Stimulated activated CD4-positive, alpha-beta T cell treated with anti-CD3 and anti-CD28 coated beads, TNF-alpha, amount 100 ng/mL, for 1 hour (primary cell): ENCODE results near the gene DYRK1A.

Experiments
- DNase-seq, 3 donors: peaks; one replicate each; pipeline ENCODE4 v3.0.0-alpha.2; 2020; ENCODE audit warnings: low read depth in 3 of 3, low spot score in 1 of 3

DYRK1A gene

DNA sequence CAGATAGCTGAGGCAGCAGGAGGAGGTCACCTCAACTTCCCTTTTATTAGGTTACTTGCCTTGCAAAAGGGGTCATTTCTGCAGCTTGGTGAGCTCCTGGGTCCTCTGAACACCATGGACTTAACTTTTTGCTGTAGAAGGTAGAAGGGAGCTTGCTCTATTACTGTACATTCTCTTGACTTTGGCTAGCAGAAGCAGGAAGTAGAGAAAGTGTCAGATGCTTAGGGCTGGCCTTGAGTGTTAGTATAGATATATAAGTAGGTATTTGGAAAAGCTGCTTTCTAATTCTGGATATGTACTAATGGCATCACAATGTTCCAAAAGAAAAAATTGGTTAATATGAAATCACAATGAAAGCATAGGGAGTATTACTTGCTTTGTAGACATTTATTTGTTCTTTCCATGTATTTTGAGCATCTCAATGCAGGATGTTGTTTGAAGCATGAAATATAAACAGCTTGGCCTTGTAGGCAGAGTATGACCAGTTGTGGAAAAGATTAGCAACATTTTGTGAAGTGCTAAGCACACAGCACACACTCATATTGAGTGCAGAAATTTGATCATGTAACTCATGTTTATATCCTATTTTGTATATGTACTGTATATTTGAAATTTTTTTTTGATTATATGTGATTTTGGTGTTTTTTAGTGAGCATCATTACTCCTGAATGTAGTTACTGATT, 108.8 kb downstream of the DYRK1A start:
- DNase-seq = no peak

- DNase-seq = no peak
These were observed 112.2 kb downstream of the DYRK1A start for GRCh38 chr21:37478794-37479193.

DNA sequence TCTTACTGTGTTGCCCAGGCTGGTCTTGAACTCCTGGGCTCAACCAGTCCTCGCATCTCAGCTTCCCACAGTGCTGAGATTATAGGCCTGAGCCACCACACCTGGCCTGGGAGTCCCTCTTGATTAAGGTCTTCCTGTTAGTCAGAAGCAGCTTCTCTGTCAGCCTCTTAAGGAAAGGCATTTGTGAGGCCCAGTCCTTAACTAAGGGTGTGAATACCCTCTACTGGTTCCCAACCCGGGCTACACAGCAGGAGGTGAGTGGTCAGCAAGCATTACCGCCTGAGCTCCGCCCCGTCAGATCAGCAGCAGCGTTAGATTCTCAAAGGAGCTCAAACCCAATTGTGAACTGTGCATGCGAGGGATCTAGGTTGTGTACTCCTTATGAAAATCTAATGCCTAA, 117.2 kb downstream of the DYRK1A start:
- DNase-seq = no peak

- no peak for DNase-seq
These were observed 118.2 kb downstream of the DYRK1A start for GRCh38 chr21:37484535-37485474.

DNA sequence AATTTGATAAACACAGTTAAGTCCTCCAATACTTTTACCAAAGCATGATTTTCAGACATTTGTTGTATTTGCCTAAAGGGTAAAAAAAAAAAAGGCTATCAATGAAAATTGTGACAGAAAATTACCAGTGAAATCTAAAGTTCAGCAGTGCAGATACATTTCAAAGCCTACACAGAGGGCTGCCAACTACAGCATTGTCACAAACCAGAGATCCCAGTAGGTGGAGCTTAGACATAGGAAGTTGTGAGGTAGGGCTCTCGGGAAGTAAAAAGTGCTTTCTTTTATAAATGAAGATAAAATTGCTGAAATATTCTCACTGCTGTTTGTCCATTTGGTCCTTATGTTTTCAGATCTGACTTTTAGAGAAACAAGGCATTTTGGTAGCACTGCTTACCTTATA, 123.0 kb downstream of the DYRK1A start:
- DNase-seq = no peak

GRCh38 chr21:37490084-37490483, 123.5 kb downstream of the DYRK1A start:
- no peak for DNase-seq

GRCh38 chr21:37496972-37497371, 130.4 kb downstream of the DYRK1A start:
- DNase-seq = no peak

DNA sequence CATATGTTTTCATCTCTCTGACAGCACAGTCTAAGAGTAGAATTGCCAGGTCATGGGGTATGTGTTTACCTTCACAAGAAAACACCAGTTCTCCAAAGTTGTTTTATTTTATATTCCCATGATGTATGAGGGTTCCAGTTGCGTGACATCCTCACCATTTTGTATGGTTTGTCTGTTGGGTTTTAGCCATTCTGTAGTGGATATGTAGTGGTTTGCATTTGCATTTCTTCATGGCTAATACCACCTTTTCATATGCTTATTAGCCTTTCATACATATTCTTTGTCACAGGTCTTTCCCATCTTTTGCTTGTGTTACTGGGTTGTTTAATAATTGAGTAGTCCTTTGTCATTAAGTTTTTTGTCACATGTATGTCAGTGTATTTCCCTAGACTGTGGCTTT, 132.1 kb downstream of the DYRK1A start:
- no peak for DNase-seq

DNA sequence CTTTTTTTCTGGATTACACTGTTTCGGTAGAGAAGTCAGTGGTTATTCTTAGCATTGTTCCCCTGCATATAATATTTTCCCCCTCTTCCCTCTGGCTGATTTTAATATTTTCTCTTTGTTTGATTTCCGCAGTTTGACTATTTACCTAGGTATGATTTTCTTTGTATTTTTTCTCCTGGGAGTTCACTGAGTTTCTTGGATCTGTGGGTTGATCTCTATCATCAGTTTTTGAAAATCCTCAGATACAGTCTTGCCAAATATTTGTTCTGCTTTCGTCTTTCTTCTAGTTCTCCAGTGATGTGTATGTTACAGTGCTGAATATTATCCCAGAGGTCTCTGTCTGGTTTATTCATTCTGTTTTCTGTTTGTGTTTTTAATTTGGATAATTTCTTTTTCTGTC, 136.4 kb downstream of the DYRK1A start:
- DNase-seq = no peak

DNA sequence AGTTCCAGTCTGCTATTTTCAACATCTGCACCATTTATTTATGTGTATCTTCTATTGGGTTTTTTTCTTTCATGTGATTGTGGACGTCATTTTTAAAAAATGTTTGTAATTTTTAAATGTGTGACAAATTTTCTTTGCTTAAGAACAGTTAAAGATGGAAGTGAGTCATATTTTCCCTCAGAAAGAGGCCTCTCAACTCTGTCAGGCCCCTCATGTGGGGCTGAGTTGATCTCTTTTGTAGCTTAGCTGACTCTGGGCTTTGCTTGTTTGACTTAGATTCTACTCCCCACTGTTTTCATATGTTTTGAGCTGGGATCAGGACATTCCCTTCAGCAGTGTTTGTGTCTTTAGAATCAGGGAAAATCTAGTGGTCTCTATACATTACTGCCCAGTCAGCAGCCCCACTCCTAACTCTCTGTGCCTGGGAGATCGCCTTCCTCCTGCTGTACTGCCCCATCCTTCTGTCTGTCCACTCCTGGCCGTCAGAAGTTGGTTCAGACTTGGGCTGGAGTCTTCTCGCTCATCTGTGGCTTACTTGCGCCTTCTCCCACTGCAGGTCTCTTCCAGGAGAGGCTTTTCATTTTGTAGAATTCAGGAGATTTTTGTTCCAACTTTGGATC, 137.4 kb downstream of the DYRK1A start:
- DNase-seq = no peak

GRCh38 chr21:37505963-37506362, 139.4 kb downstream of the DYRK1A start:
- no peak for DNase-seq

GRCh38 chr21:37507716-37508115, 141.1 kb downstream of the DYRK1A start:
- no peak for DNase-seq

DNA sequence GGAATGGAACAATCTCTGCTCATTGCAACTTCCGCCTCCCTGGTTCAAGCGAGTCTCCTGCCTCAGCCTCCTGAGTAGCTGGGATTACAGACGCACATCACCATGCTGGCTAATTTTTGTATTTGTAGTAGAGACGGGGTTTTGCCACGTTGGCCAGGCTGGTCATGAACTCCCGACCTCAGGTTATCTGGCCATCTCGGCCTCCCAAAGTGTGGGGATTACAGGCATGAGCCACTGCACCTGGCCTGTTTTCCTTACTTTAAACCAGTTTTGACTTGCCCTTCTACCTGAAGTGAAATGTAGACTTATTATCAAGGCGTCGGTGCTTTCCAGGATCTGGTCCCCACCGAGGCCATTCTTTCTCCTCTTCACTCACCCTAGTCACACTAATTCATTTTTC, 141.8 kb downstream of the DYRK1A start:
- no peak for DNase-seq

DNA sequence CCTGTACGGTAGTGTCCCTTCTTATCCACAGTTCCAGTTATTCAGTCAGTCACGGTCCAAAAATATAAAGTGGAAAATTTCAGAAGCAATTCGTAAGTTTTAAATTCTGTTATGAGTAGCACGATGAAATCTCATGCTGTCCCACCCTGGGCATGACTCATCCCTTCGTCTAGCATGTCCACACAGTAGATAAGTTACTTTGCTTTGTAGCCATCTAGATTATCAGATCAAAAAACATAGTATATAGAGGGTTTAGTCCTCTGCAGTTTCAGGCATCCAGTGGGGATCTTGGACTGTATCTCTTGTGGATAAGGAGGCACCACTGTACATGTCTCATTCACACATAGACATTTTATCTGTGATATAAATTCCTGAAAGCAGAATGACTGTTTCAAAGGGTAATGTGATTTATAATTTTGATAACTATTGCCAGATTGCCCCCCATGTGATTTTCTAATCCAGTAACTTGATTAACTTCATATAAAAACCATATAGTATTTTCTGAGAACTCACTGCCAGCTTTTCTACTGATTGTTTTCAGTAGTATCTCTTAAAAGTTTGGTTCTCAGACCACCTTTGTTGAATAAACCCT, 143.3 kb downstream of the DYRK1A start:
- DNase-seq = no peak

GRCh38 chr21:37511848-37512247, 145.3 kb downstream of the DYRK1A start:
- no peak for DNase-seq

GRCh38 chr21:37513383-37513782, 146.8 kb downstream of the DYRK1A start:
- DNase-seq = no peak

- DNase-seq = no peak
These were observed 147.6 kb downstream of the DYRK1A start for GRCh38 chr21:37514038-37514667.

- no peak for DNase-seq
These were observed 150.4 kb downstream of the DYRK1A start for GRCh38 chr21:37516998-37517397.

DNA sequence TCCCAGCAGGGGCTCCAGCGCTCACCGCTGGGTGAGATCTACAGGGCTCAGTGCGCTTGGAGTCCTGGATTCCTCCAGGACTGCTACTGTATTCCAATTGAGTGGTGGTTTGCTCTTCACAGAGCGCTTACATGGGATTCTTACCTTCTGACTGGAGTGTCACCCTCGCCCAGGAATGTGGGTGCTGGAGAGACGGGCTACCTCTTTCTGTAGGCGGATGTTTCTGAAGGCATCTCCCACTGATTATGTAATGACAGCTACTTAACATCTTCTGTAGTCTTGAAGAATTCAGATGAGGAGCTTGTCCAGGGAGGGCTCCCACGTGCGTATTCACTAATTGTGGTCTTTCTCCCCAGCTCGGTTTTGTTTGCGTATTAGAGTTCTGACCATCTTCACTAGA, 154.2 kb downstream of the DYRK1A start:
- DNase-seq = no peak

- DNase-seq = no peak
These were observed 155.1 kb downstream of the DYRK1A start for GRCh38 chr21:37521658-37522057.

GRCh38 chr21:37522641-37523295, 156.2 kb downstream of the DYRK1A start:
- no peak for DNase-seq
